Adrenal gland (tissue), 12 donors: ENCODE results near the gene STRIP2. TPM values are rescaled to one million over a fixed set of nuclear protein-coding genes. Genes with fewer than 3 reads are reported as not detected.

Experiments used
- polyA plus RNA-seq, 3 donors: library from polyadenylated mRNA; stranded (reverse); fragments of 200-250 nt in 2 of 3; fragments of 350-450 nt in 1 of 3; fragmentation: Illumina TruSeq in 1 of 3; extraction: RNeasy Lipid Tissue Mini Kit (QIAGEN cat#74804) in 1 of 3; gene quantifications; one replicate each; pipeline ENCODE4 v1.2.3, GENCODE V29; 2013 to 2014
- small RNA-seq, 2 donors: library from RNA; depleted of rRNA; stranded (forward); fragments of <200 nt; gene quantifications; one replicate each; pipeline ENCODE3, GENCODE V24; 2016
- total RNA-seq, 9 donors: library from RNA; depleted of rRNA in 4 of 9; stranded (reverse); fragments of >200 nt in 4 of 9; fragments of 120-200 nt in 1 of 9; fragmentation: NEBNext Ultra II Directional in 1 of 9; extraction: Animal tissue kit (Norgen Biotek cat#: 25700) in 1 of 9; gene quantifications; one replicate each; pipeline versions ENCODE4 v1.1.0 to v1.2.4, GENCODE V29; 2013 to 2023
- donor health status: healthy with polysubstance abuse.
- donor health status: Bipolar disorder and iron deficiency.
- donor health status: DM: yes; HTN: yes; CAD: no.
- donor health status: DM: no; HTN: no; CAD: no.
- donor health status: DM: no; HTN: no; CAD: no.
- donor health status: DM: yes; HTN: yes; CAD: no.

Gene STRIP2
- total and polyA plus RNA-seq, 12 donors = 0.67 to 10.1 (median 3.7) TPM

Small RNA genes within 50 kb of the gene (small RNA-seq; reads per million reads assigned to genes)
- 0 reads per million in 2 donors for gene AC009244.1
- 0 reads per million in 2 donors for gene RNU1-72P
- gene SNRPGP3 = 0 reads per million in 2 donors

Other genes with a start within 250 kb of the STRIP2 start
- 10 to 100 TPM in 4 of 9 donors, 1 to 10 TPM in 5; 3.6 to 23.9 (median 9.8) TPM for gene SMO, start 245.8 kb upstream of the STRIP2 start, total RNA-seq
- 10 to 100 TPM in 1 of 3 donors, 1 to 10 TPM in 2; 2.5 to 12.9 (median 8.0) TPM for gene SMO, start 245.8 kb upstream of the STRIP2 start, polyA plus RNA-seq
- 10 to 100 TPM; 13.8 to 57.1 (median 23.5) TPM for gene AHCYL2, start 209.4 kb upstream of the STRIP2 start, total RNA-seq
- 10 to 100 TPM in 1 of 3 donors, 1 to 10 TPM in 2; 6.6 to 20.3 (median 9.4) TPM for gene AHCYL2, start 209.4 kb upstream of the STRIP2 start, polyA plus RNA-seq
- 1 to 10 TPM in 6 of 9 donors, under 1 TPM in 1, not detected in 2; 0.83 to 4.6 (median 1.8) TPM for gene SMKR1, start 68.1 kb downstream of the STRIP2 start, total RNA-seq
- gene SMKR1, start 68.1 kb downstream of the STRIP2 start, polyA plus RNA-seq = 1 to 10 TPM in 2 of 3 donors, under 1 TPM in 1; 0.72 to 2.7 (median 2.1) TPM
- 10 to 100 TPM in 6 of 9 donors, 1 to 10 TPM in 3; 7.7 to 16.0 (median 11.5) TPM for gene NRF1, start 177.3 kb downstream of the STRIP2 start, total RNA-seq
- 1 to 10 TPM; 7.8 to 10.0 (median 7.9) TPM for gene NRF1, start 177.3 kb downstream of the STRIP2 start, polyA plus RNA-seq